Progenitor cell of endocrine pancreas (in vitro differentiated cells): ENCODE data around the gene NR6A1. TPM values are rescaled to one million over a fixed set of nuclear protein-coding genes. Genes with fewer than 3 reads are reported as not detected.

ENCODE experiments used
- DNase-seq: peaks from one replicate; pipeline ENCODE4 v3.0.0; 2021; ENCODE audit warnings: low spot score; ENCODE audit not compliant: unreplicated experiment
- H3K27ac Mint-ChIP-seq: 2 replicates; pipeline ENCODE4 v1.8.0; 2021; ENCODE audit warnings: mild to moderate bottlenecking, moderate library complexity, mixed read lengths
- H3K27me3 Mint-ChIP-seq: 2 replicates; pipeline ENCODE4 v1.8.0; 2021; ENCODE audit warnings: mixed read lengths
- H3K36me3 Mint-ChIP-seq: 2 replicates; pipeline ENCODE4 v1.8.0; 2022; ENCODE audit warnings: mixed read lengths; ENCODE audit not compliant: insufficient read depth
- H3K4me1 Mint-ChIP-seq: 2 replicates; pipeline ENCODE4 v1.8.0; 2021; ENCODE audit warnings: low read depth, mixed read lengths
- H3K4me3 Mint-ChIP-seq: 2 replicates; pipeline ENCODE4 v1.8.0; 2021; ENCODE audit warnings: low read depth, mild to moderate bottlenecking, moderate library complexity, mixed read lengths
- H3K9me3 Mint-ChIP-seq: 2 replicates; pipeline ENCODE4 v1.8.0; 2021; ENCODE audit warnings: low read depth, mixed read lengths
- total RNA-seq: library from RNA; stranded (reverse); gene quantifications from 2 replicates; pipeline ENCODE4 v1.2.1, GENCODE V29; 2021
- TF ChIP-seq, protein P1 (sequence below): fragments of 200-600 bp; sonication (generic); IDR thresholded peaks from one replicate; pipeline ENCODE4 v1.5.0; 2021; ENCODE audit warnings: antibody characterized with exemption, mild to moderate bottlenecking; ENCODE audit not compliant: unreplicated experiment

The NR6A1 gene
- total RNA-seq, 1 donor from 2014 or later, result 86.4 TPM

- DNase-seq, result no peak
- no peaks in the 10 kb centered on the region for H3K36me3 Mint-ChIP-seq
- peaks cover 17% of the 10 kb centered on the region for H3K4me1 Mint-ChIP-seq
- no peaks in the 10 kb centered on the region for H3K9me3 Mint-ChIP-seq
- peaks cover 13% of the 10 kb centered on the region for H3K27me3 Mint-ChIP-seq
- peak overlapping the region; percentile 59 for H3K27ac Mint-ChIP-seq
- H3K4me3 Mint-ChIP-seq, result no peak overlapping the region
- TF ChIP-seq, protein P1, sequence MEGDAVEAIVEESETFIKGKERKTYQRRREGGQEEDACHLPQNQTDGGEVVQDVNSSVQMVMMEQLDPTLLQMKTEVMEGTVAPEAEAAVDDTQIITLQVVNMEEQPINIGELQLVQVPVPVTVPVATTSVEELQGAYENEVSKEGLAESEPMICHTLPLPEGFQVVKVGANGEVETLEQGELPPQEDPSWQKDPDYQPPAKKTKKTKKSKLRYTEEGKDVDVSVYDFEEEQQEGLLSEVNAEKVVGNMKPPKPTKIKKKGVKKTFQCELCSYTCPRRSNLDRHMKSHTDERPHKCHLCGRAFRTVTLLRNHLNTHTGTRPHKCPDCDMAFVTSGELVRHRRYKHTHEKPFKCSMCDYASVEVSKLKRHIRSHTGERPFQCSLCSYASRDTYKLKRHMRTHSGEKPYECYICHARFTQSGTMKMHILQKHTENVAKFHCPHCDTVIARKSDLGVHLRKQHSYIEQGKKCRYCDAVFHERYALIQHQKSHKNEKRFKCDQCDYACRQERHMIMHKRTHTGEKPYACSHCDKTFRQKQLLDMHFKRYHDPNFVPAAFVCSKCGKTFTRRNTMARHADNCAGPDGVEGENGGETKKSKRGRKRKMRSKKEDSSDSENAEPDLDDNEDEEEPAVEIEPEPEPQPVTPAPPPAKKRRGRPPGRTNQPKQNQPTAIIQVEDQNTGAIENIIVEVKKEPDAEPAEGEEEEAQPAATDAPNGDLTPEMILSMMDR, result no peak
Measured at GRCh38 chr9:124510650-124511425, 260.3 kb downstream of the NR6A1 start.

- Mint-ChIP-seq H3K4me1 (peaks cover 15% of the 10 kb centered on the region), H3K27ac (no peak overlapping the region), H3K4me3 (no peak overlapping the region), H3K36me3 (no peaks in the 10 kb centered on the region), H3K9me3 (no peaks in the 10 kb centered on the region), H3K27me3 (peaks cover 28% of the 10 kb centered on the region)
- TF ChIP-seq, protein P1, result no peak
- no peak for DNase-seq
Measured at GRCh38 chr9:124507880-124508423, 263.2 kb downstream of the NR6A1 start.

DNA sequence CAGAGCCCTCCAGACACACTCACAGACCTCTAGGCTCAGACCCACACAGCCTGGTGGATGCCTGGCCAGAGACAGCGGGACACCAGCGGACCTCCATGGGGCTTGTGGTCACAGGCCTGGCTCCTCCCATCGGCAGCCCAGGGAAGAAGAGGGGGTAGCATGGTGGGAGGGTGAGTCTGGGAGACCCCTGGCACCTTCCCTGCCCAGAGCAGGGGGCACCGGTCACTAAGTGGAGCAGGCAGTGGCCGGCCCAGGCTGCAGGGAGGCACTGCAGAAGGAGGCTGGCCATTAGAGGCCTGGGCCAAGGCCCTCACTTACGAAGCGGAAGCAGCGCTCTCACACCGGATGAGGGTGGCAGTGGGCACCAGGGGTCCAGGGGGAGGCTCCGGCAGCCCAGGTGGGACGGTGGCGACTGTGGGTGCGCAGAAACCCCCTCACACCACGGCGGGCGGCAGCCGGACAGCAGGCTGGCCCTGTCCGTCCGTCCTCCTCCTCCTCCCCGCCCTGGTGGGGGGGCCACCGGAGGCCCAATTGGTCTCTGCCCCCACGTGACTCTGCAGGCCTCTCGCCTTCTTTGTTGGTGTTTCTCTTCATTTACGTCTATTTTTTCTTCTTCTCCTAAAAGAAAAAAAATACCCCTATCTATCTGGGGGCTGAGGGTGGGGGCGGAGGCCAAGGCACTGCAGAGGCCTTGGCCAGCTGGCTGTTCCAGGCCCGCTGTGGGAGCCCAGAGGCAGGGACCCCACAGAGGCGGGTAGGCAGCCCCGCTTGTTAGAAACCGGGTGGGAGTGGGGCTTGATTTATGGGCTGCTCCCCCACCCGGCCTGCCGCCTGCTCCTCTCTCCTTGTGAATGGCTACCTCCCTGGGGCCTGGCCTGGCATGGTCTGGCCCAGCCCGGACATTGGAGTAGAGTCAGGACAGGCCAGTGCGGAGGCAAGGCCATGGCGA, 263.9 kb downstream of the NR6A1 start, which contains the start of gene NR5A1:
Gene NR5A1 (minus strand): TSS at position 469 of the 949 bp plus-strand sequence. CDS start 4,004 bp downstream, outside the sequence.
- Mint-ChIP-seq H3K27ac (no peak within 1 kb of the TSS), H3K36me3 (no peaks in the 10 kb centered on the region), H3K9me3 (no peaks in the 10 kb centered on the region), H3K27me3 (peaks cover 33% of the 10 kb centered on the region), H3K4me1 (peaks cover 10% of the 10 kb centered on the region), H3K4me3 (no peak within 1 kb of the TSS)
- no peak for DNase-seq
- TF ChIP-seq, protein P1, result no peak

- H3K9me3 Mint-ChIP-seq, result no peaks in the 10 kb centered on the region
- peaks cover 3% of the 10 kb centered on the region for H3K4me1 Mint-ChIP-seq
- H3K36me3 Mint-ChIP-seq, result no peaks in the 10 kb centered on the region
- DNase-seq, result no peak
- no peak overlapping the region for H3K4me3 Mint-ChIP-seq
- TF ChIP-seq, protein P1, result no peak
- H3K27me3 Mint-ChIP-seq, result peaks cover 40% of the 10 kb centered on the region
- H3K27ac Mint-ChIP-seq, result no peak overlapping the region
Measured at GRCh38 chr9:124506433-124506832, 264.7 kb downstream of the NR6A1 start.

DNA sequence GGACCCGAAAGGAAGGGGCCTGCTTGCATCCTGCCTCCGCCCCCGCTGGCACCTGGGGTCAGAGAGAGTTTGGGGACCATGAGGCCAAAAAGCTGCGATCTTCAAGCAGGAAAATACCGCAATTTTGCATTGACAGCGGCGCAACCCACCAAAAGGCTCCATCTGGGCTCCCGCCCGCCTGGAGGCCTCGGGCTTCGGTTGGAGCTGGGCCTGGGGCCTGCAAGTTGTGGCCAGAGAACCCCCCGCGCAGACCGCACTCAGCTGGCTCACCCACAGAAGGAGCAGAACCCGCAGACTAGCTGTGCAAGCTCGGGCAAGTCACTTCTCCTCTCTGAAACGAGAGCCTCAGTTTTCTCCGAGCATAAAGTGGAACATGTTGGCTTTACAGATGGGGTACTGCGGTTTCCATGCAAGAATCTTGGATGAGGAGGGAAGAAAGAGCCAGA, 265.2 kb downstream of the NR6A1 start:
- no peaks in the 10 kb centered on the region for H3K9me3 Mint-ChIP-seq
- TF ChIP-seq, protein P1, result no peak
- peaks cover 3% of the 10 kb centered on the region for H3K4me1 Mint-ChIP-seq
- no peaks in the 10 kb centered on the region for H3K36me3 Mint-ChIP-seq
- DNase-seq, result no peak
- H3K4me3 Mint-ChIP-seq, result no peak overlapping the region
- H3K27ac Mint-ChIP-seq, result no peak overlapping the region
- peaks cover 46% of the 10 kb centered on the region for H3K27me3 Mint-ChIP-seq
